Endothelial cell (in vitro differentiated cells): ENCODE measurements around the gene SYT15. TPM values are rescaled to one million over a fixed set of nuclear protein-coding genes. Genes with fewer than 3 reads are reported as not detected.
"Not testable (repeated sequence)": the region's sequence is repeated elsewhere in the genome, so short reads cannot be mapped to it uniquely, and the experiment has no call there.

ENCODE experiments used
- DNase-seq: peaks from one replicate; pipeline ENCODE4 v3.0.0; 2021; ENCODE audit warnings: low spot score
- H3K27ac Mint-ChIP-seq: one replicate; pipeline ENCODE4 v1.8.0; 2021; ENCODE audit warnings: mixed read lengths, inconsistent platforms; ENCODE audit not compliant: unreplicated experiment
- H3K27me3 Mint-ChIP-seq: one replicate; pipeline ENCODE4 v1.8.0; 2021; ENCODE audit warnings: mild to moderate bottlenecking, moderate library complexity, mixed read lengths, inconsistent platforms; ENCODE audit not compliant: unreplicated experiment
- H3K36me3 Mint-ChIP-seq: one replicate; pipeline ENCODE4 v1.8.0; 2021; ENCODE audit warnings: mild to moderate bottlenecking, low read depth, mixed read lengths, inconsistent platforms; ENCODE audit not compliant: unreplicated experiment
- H3K4me1 Mint-ChIP-seq: one replicate; pipeline ENCODE4 v1.8.0; 2021; ENCODE audit warnings: mild to moderate bottlenecking, mixed read lengths, inconsistent platforms; ENCODE audit not compliant: unreplicated experiment
- H3K4me3 Mint-ChIP-seq: one replicate; pipeline ENCODE4 v1.8.0; 2021; ENCODE audit warnings: mild to moderate bottlenecking, mixed read lengths, inconsistent platforms; ENCODE audit not compliant: unreplicated experiment
- H3K9me3 Mint-ChIP-seq: one replicate; pipeline ENCODE4 v1.8.0; 2021; ENCODE audit warnings: mixed read lengths, inconsistent platforms; ENCODE audit not compliant: unreplicated experiment
- CTCF ChIP-seq: fragments of 200-600 bp; sonication (generic); IDR thresholded peaks from one replicate; pipeline ENCODE4 v1.5.0; 2021; ENCODE audit warnings: antibody characterized with exemption; ENCODE audit not compliant: unreplicated experiment
- total RNA-seq: library from RNA; stranded (reverse); fragmentation: NEBNext Ultra II Directional; extraction: Animal tissue kit (Norgen Biotek cat#: 25700); gene quantifications from one replicate; pipeline ENCODE4 v1.2.1, GENCODE V29; 2021; ENCODE audit not compliant: unreplicated experiment

The SYT15 gene
- total RNA-seq, 1 donor from 2014 or later = 0.77 TPM

DNA sequence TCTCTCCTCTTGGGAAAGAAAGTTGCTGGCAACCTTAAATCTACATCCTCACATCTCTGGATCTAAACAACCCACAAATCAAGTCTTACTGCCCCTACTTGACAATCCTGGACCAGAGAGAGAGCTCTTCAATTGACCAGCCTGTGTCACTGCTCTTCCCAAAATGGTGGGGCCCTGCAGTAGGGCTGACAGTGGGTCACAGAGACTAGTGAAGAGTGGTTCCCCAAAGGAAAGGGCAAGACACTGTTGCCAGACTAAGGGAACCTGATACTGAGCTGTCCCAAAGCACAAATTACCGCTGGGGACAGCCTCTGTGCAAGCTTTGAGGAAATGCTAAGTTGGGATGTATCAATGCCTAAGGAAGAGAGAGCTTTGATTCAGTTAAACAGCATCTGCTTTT, 18.0 kb upstream of the SYT15 start:
- Mint-ChIP-seq H3K27ac (no peak overlapping the region), H3K27me3 (peaks cover 12% of the 10 kb centered on the region), H3K36me3 (no peaks in the 10 kb centered on the region), H3K4me1 (peaks cover 2% of the 10 kb centered on the region), H3K4me3 (no peak overlapping the region), H3K9me3 (no peaks in the 10 kb centered on the region)
- no peak for TF ChIP-seq CTCF
- DNase-seq = peak; percentile 5

- H3K36me3 Mint-ChIP-seq, H3K9me3 Mint-ChIP-seq, H3K4me1 Mint-ChIP-seq, H3K4me3 Mint-ChIP-seq, H3K27me3 Mint-ChIP-seq, H3K27ac Mint-ChIP-seq: not testable (repeated sequence)
- DNase-seq = peak; percentile 71
- peak; percentile 5 for TF ChIP-seq CTCF
Measured at GRCh38 chr10:46565591-46566332, 13.2 kb upstream of the SYT15 start.

DNA sequence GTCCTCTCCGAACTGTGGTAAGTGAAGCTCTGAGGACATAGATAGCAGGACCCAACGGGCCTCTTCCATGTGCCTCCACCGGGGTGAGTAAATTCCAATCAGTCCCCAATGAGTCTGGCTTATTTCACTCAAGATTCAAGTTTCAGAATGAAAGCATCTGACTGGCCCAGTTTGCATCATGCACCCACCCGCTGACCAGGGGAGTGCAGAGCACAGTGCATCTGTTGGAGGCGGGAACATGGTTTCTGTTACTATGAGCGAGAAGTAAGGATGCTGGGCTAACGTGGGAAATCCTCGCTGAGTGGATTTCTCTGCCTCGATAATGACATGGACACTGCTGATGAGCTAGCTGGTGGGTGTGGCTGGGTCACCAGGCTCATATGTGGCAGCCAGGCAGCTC, 11.8 kb upstream of the SYT15 start:
- not testable (repeated sequence) for H3K4me1 Mint-ChIP-seq, H3K27me3 Mint-ChIP-seq, H3K27ac Mint-ChIP-seq, DNase-seq, H3K36me3 Mint-ChIP-seq, H3K9me3 Mint-ChIP-seq, H3K4me3 Mint-ChIP-seq

DNA sequence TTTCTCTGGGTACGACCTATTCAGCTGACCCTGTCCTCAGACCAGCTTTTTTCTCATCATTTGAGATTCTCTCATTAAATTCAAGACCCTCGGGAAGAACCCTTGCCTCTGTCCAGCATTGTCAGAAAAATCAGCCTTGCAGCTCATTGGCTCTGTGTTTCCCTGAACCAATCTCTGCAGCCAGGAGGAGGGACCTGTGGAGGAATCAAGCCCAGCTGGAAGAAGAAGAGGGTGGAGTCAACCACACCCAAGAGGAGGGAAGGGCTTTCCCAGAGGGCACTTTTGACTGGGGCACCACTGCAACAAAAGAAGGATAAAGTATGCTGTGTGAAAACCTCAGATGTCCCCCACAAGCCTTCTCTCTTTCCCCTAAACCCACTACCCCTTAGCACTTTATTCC, 8.3 kb upstream of the SYT15 start:
- H3K27me3 Mint-ChIP-seq, DNase-seq, H3K4me1 Mint-ChIP-seq, H3K4me3 Mint-ChIP-seq, H3K27ac Mint-ChIP-seq, H3K9me3 Mint-ChIP-seq, H3K36me3 Mint-ChIP-seq: not testable (repeated sequence)

DNA sequence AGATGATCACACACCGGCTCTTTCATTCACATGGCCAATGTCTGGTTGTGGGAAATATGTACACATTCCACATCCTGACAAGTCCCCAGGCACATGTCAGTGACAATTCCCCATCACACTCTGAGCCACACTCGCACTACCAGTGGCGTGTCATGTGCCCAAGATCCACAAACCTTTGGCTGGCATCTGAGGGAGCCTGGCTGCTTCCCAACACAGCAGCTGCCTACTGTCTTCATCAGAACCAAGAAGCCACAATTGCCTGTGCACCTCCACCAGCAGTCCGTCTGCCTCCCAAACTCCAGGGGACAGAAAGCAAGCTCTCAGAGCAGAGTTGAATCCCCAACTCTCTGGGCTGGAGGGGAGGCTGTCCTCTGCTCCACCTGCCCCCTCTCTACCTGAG, 6.2 kb upstream of the SYT15 start:
- H3K27ac Mint-ChIP-seq, H3K4me1 Mint-ChIP-seq, H3K9me3 Mint-ChIP-seq, H3K4me3 Mint-ChIP-seq, DNase-seq, H3K27me3 Mint-ChIP-seq, H3K36me3 Mint-ChIP-seq: not testable (repeated sequence)

GRCh38 chr10:46573314-46573713, 5.6 kb upstream of the SYT15 start:
- H3K4me3 Mint-ChIP-seq, DNase-seq, H3K36me3 Mint-ChIP-seq, H3K27ac Mint-ChIP-seq, H3K9me3 Mint-ChIP-seq, H3K27me3 Mint-ChIP-seq, H3K4me1 Mint-ChIP-seq: not testable (repeated sequence)

DNA sequence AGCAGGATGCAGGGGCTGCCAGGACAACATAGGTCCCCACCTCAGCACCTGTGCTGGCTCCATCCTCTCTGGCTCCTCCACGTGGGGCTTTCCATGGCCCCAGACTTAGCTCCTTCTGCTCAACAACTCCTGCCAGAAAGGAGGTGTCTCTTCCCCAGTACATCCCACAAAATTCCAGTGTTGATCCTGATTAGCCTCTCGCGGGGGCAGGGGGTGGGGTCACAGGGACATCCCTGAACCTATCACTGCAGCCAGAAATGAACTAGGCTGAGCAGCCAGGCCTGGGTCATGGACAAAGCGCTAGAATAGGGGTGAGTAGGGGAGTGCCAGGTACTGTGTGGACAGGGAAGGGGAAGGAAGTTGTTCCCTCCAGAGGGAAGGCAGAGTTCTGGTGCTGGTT, 5.0 kb upstream of the SYT15 start:
- not testable (repeated sequence) for H3K9me3 Mint-ChIP-seq, H3K27ac Mint-ChIP-seq, H3K4me3 Mint-ChIP-seq, H3K4me1 Mint-ChIP-seq, H3K27me3 Mint-ChIP-seq, DNase-seq, H3K36me3 Mint-ChIP-seq

- H3K4me3 Mint-ChIP-seq, H3K27ac Mint-ChIP-seq, H3K36me3 Mint-ChIP-seq, H3K27me3 Mint-ChIP-seq, DNase-seq, H3K4me1 Mint-ChIP-seq, H3K9me3 Mint-ChIP-seq: not testable (repeated sequence)
Measured at GRCh38 chr10:46577624-46578473, 1.1 kb upstream of the SYT15 start.

- H3K4me3 Mint-ChIP-seq, DNase-seq, H3K4me1 Mint-ChIP-seq, H3K9me3 Mint-ChIP-seq, H3K36me3 Mint-ChIP-seq, H3K27ac Mint-ChIP-seq, H3K27me3 Mint-ChIP-seq: not testable (repeated sequence)
Measured at GRCh38 chr10:46579378-46579777, 450 bp downstream of the SYT15 start.

- H3K27ac Mint-ChIP-seq, H3K4me3 Mint-ChIP-seq, H3K4me1 Mint-ChIP-seq, H3K27me3 Mint-ChIP-seq, H3K9me3 Mint-ChIP-seq, DNase-seq, H3K36me3 Mint-ChIP-seq: not testable (repeated sequence)
Measured at GRCh38 chr10:46581997-46582396, 3.1 kb downstream of the SYT15 start.
